Non-pigmented ciliary epithelial cell (primary cell): ENCODE data around the gene CCDC201.

Source experiments
- DNase-seq: peaks from one replicate; pipeline ENCODE4 v3.0.0-alpha.2; 2010; ENCODE audit warnings: low read depth

The CCDC201 gene, protein sequence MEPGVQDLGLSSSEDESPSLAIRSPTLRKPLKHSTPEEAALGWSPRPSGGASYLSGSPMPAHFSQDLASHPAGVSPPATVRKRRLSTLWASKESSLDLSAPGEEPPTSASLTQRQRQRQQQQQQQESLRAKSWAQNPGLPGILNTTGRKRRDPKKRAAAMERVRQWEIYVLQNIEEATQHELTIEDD

GRCh38 chr7:45873035-45873354 is at the start of gene CCDC201:
Gene CCDC201, minus strand, starts transcription at chr7:45873082. Its CDS starts 75 bp downstream, at chr7:45873007.
- no peak for DNase-seq

DNA sequence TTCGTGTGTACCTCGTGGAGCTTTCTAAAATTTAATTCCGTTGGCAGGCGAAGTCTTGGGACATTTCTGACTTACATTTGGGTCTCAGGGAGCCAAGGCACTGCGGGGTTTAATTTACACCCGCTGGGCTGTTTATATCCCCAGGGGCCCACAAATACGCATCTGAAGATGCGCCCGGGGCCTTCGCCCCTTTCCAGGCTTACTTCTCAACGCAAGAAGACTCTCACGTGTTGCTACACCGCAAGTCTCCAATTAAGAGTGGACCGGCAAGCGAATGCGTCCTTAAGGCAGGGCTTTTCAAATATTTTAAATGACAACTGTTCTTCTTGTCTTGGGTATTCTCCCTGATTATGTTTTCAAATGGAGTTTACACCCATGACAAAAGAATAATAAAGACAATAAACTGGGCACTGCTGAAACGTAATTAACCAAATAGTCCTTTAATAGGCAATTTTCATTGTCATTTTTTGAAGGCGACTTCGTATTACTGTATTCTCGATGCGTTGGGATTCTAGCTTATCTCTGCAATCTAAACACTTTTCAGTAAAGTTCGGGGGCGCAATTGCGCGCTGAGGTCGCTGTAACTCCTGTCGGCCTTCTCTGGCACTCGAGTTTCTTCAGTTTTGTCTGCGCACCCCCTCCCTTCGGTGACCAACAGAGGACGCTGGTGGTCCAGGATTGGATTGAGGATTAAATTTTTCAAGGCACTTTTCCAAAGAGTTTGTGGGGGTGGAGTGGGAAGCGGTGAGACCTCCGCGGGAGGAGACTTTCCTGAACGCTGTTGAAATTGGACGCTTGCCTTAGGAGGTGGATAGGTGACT is 49.0 kb upstream of the CCDC201 start:
- DNase-seq, result no peak

DNA sequence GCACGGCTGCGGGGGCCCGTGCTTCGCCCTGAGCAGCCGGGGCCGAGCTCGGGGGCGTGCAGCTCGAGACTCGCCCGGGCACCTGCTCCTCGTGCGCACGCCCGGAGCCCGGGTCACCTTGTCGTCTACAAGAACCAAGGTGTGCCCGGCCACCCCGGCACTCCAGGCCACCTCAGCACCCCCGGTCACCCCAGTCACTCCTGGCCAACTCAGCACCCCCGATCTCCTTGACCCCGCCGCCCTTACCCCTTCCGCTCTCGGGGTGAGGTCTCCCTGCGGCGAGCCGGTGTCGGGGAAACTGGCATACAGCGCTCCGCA is 48.5 kb upstream of the CCDC201 start:
- DNase-seq, result no peak

- no peak for DNase-seq
These were observed 47.9 kb upstream of the CCDC201 start, which contains the start of gene IGFBP3 for GRCh38 chr7:45920502-45921380. Gene IGFBP3, minus strand, starts transcription at chr7:45921272. Its CDS starts 132 bp downstream, at chr7:45921140.

DNA sequence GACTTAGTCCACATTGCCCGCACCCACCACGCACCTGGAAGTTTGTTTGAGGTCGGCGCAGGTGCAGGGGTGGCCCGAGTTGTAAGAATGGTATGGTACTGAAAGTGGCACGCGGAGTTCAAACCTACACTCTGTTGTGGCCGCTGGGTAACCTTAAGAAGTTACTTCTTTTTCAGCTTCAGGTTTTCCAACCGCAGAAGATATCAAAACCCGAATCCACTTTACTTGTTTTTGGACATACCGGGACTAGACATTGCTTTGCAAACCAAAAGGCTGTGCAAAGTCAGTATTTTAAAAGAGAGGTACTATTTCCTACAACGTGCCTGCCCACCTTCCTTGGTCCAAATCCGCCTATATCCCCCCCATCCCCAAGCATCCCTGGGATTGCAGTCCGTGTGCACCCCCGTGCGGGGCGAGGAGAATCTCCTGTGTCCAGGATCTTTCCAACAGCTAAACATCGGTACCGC is 47.1 kb upstream of the CCDC201 start:
- DNase-seq, result no peak

DNA sequence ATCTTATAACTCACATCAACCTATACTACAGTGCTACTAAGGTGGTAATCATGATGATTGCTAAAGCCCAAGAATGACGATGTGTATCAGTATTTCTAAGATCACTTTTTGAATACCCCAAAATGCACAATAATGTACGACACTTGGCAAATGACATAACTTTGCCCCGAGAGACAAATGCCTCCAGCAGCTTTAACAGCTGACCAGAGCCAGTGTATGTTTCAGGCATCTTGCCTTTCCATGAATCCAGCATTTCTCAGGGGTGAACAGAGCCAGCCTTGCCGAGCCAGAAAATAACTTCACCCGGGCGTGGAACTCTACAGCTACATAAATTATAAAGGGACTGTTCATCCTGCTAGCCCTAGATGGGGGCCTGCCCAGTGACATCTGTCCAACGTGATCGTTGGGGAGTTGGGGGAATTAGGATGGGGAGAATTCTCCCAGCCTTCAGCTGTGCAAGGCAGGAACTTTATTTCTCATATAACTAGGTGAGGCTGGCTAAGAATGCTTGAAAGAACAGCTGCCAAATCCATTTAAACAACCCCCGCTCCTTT is 46.4 kb upstream of the CCDC201 start:
- DNase-seq, result no peak

DNA sequence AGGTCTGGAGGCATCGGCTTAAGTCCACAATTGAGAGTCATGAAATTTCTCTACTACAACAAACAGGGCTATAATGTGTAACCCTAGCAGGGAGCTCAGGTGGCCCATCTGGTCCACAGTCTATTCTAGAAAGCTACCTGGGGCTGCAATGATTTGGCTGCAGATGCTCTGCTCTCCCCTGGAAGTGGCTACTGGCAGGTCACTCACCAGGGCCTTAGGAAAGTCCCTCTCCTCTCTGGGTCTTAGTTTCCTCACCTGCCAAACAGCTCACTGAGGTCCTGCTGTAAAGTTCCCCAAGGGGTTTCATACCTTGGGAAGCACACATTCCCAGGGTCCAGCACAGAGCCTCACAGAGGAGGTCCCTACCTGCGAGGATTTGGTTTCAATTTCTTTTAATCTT is 45.7 kb upstream of the CCDC201 start:
- no peak for DNase-seq

GRCh38 chr7:45917658-45918057 is 44.8 kb upstream of the CCDC201 start:
- DNase-seq, result no peak

- DNase-seq, result no peak
These were observed 44.2 kb upstream of the CCDC201 start for GRCh38 chr7:45917064-45917463.

DNA sequence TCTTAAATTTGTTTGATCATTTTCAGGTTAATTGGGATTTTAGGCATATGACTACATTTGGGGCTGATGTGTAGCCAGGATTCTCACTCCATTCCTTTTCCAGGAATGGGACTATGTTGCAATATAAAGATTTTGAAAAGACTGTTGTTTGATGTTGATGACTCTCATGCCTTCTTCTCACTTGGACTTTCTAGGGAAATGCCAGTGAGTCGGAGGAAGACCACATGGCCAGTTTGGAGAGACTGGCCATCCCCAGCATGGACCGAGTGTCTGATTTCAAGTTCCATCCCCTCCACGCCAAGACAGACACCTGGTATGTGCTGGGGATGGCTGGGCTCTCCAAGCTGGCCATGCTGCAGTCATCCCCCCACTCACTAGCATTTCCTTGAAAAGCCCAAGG is 42.7 kb upstream of the CCDC201 start:
- no peak for DNase-seq

GRCh38 chr7:45914911-45915310 is 42.0 kb upstream of the CCDC201 start:
- DNase-seq, result no peak

DNA sequence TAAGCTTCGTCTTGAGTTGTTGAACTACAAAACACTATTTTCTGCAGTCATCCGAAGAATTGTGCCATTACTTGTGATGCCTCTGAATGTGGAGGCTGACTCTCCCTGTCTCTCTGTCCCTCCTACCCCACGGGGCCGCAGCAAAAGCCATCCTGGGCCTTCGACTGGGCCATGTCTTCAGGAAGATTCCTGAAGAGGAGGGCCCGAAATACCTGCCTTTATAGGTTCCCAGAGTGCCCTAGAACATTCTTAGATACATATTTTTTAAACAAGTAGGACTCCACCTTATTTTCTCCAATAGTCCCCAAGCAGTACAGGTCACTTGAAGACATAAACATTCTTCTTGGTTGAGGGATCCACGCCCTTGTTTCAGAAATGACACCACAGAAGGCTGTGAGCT is 40.1 kb upstream of the CCDC201 start:
- no peak for DNase-seq

- DNase-seq, result no peak
These were observed 38.4 kb upstream of the CCDC201 start for GRCh38 chr7:45911311-45911710.

- no peak for DNase-seq
These were observed 38.0 kb upstream of the CCDC201 start for GRCh38 chr7:45910855-45911254.

GRCh38 chr7:45909561-45909960 is 36.7 kb upstream of the CCDC201 start:
- DNase-seq, result no peak

DNA sequence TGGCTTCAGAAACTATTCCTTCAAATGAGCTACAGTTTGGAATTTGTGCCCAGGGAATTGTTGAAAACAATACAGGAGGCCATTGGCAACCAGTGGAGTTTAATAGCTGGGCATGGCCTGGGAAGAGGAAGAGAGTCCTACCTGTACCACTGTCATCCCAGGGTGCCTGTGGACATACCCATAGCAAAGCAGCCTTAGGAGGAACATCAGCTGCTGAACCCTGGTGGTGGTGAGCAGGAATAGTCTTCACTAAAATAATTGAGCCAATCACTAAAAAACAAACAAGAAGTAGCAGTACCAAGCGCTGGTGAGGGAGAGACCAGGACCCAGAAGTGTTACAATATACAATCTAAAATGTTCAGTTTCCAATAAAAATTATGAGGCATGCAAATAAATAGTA is 29.9 kb upstream of the CCDC201 start:
- no peak for DNase-seq

DNA sequence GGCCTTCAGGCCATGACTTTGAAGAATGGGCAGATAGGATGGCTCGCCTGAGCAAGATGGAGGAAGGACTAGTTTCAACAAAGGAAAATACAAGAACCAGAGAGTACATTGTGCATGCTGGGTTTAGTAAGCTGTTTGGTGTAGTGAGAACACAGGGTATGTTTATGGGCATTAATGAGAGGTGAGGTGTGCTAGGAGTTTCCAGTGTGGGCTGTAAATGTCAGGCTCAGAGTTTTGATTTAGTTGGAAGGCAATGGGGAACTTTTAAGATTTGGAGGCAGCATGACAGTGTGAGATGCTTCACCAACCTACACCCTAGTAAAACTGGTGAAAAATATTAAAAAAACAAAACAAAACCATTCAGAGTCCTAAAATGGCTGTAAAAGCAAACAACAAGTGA is 28.7 kb upstream of the CCDC201 start:
- DNase-seq, result no peak

GRCh38 chr7:45898222-45898621 is 25.3 kb upstream of the CCDC201 start:
- no peak for DNase-seq

- peak; percentile 55 for DNase-seq
These were observed 24.3 kb upstream of the CCDC201 start for GRCh38 chr7:45897042-45897690.

GRCh38 chr7:45894665-45895062 is 21.8 kb upstream of the CCDC201 start:
- DNase-seq, result no peak

DNA sequence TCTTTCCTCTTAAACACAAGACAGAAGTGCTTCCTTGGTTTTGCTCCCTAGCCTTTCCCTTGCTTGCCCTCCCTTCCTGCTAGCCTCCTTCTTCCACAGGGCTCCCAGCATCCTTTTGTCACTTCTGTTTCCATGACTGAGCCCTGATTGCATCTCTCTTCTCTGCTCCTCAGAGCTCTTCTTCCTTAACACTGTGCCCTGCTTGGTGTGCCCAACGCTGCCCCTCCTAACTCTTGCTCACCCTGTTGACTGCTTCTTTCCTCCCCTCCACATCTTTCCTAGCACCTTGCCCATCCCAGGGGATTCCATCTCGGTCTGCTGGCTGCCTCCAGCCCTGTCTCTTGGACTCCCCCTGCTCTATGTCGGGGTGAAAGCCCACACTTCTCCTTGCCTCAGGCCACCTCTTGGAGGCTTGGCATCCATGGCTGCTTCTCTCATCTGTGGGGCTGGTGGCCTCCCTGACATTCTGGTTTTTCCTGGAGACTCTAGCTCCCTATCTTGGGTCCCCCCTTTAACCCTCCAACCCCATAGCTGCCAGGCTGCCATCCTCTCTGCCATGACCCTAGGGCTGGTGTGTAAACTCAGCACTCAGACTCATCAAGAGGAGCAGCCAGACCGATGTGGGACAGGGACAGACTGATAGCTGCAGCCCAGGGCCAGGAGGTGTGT is 21.2 kb upstream of the CCDC201 start:
- DNase-seq, result no peak
